GM18867 (cell line): Measurements from ENCODE around the gene ZNF462.
"Not testable (repeated sequence)": the region's sequence is repeated elsewhere in the genome, so short reads cannot be mapped to it uniquely, and the experiment has no call there.

Source experiments
- ATAC-seq: cut with Tn5 transposase; IDR thresholded peaks from one replicate; pipeline ENCODE4 v1.9.1; 2021; ENCODE audit warnings: mild to moderate bottlenecking, moderate library complexity; ENCODE audit not compliant: unreplicated experiment

Gene ZNF462

DNA sequence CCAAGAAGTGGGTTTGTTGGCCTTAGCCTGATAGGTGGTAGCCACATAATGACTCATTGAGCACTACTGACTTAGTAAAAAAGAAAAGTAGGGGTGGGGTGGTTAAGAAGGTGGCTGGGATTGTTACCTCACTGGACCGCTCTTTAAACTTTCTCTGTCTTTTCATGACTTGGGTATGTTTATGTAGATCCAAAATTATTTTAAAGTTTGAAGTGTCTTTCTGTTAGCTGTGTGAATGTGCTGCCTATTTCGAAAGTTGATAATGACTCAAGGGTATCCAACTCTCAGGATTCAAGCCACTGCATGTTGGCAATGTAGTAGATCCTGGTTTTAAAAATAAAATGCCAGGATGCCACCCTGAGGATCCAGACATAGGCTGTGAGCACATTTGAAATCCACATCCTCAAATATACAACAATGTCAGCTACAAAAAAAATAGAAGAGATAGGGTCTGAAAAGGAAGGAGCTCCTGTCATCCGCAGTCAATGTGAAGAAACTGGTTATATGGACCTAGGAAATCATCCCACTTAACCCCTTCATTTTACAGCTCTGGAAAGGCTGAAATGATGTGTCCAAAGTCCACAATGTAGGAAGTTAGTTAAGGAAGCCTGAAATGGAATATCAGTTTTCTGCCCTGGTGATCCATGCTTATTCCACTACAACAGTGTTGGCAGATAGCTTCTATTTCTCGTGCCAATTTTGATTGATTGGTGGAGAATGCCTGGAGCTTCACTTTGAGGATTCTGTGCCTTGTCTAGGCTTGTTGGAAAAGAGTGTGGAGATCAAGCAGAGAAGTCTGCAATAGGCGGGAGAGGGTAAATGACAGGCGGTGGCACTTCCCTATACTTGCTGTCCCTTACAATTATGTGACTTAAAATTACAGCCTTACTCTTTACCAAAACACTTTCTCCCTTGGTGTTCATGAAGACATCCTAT, 23.4 kb downstream of the ZNF462 start:
- no peak for ATAC-seq

DNA sequence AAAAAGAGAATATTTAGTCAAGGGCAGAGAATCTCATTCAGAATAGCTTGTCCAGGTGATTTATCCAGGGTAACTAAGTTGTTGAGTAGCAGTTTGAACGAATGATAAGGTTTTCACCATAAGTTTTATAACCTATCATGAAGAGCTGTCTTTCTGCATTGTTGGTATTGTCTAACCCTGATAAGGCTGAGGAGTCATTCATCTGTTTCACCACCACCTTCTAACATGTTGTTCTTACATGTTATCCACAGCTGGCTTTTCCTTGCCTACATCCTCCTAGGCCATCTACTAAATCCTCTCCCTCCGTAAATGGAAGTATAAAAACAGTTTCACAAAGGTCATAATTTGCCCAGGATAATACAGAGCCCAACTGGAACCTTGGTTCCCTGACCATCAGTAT, 24.1 kb downstream of the ZNF462 start:
- ATAC-seq: no peak

DNA sequence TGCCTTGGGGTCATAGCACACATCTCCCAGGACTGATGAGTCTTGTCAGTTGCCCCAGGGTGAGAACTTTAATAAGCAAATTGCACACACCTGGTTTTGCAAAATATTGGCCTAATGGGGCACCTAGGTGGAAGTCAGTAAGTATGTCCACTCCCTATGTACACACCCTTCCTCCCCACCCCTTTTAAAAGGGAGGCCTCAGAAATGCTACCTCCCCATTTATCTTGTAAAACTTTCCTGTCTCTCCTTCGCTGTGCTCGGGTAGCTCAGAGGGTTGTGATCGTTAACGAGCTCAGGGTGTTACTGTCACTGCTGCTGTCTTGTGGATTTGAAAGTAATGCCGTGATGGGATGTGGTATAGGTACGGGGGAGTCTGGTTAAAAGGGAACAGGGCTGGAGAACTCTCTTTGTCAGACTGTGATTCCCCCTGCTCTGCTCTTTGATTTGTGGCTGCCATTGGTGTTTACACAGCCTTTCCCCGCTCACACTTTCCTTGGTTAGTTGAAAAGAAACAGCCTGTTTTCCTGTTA, 26.2 kb downstream of the ZNF462 start:
- ATAC-seq: no peak

DNA sequence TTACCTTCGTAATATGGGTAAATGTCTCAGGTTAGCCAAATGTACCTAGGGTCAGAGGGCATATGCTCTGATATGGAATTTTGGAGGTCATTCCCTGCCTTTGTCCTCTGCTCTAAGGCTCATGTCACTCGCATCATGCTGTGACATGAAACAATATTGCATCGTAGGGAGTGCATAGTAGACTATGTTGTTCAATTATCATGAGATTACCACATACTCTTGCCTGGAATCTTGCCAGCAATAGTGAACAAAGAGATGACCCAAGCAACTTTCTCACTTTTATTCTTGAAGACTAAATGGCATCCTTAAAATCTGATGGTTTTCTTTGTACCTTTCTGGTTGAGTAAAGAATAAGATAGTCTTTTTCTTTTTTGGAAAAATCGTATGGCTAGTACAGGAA, 27.6 kb downstream of the ZNF462 start:
- ATAC-seq: no peak

DNA sequence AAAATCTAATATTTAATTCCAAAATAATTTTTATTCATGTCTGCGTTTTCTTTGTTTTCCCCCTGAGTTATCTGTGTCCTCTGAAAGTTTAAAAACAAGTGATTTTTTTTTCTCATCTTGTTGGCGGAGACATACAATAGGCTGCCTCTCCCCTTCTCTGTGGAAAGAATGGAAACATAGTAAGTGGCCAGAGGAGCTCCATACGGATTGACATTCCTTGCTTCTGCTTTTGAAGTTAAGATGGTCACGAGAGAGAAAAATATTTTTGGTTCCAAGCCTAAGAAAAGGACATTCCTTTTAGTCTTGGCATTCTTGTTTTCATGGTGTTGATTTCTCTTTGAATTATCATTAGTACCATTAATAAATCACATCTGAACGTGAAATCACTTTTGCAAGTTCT, 28.3 kb downstream of the ZNF462 start:
- no peak for ATAC-seq

DNA sequence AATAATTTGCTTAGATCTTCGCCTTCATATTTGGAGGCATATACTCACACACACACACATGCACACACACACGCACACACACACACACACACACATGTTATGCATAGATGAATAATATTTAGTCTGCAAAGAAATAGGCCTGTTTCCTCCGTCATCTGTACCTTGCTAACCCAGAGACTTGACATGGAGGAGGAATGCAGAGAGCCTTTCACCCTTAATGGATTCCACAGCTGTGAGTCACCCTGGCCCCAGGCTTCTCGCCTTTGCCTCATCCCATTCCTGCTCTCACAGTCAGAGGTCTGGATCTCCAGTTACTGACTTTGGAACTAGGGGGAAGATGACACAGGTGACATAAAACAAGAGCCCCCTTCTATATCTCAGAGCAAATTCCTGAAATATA, 29.7 kb downstream of the ZNF462 start:
- ATAC-seq: no peak

DNA sequence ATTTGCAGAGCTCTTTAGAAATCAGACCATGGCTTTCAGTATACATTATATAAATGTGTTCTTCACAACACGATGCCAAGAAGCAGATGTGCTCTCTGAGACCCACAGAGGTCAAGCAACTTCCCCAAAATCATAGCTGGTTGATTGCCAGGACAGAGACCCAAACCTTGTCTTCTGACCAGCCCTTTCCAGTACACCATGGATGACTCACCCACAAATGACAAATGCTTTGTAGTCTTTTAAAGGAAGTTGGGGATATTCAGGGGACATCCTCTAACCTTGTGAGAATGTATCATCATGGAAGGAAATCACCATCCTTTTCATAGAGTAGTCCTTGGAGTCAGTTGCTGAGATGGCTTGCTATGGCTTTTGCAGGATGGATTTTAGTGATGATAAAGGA, 30.1 kb downstream of the ZNF462 start:
- ATAC-seq: no peak

DNA sequence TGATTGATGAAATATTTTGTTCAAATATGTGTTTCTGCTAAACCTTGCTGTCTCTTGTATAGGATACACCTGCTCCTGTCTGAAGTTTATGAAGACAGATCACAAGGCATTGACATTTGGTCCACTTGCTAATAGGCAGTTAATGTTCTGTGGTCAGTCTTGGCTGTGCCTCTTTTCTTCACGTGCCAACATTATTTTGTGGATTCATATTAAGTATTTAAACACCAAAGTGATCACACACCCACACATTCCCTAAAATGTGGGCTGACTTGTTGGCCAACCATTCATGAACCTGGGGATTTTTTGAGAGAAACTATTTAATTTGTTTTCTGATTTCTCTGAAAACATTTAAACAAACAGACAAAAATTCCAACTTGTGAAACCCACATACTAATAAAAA, 33.7 kb downstream of the ZNF462 start:
- ATAC-seq: no peak

DNA sequence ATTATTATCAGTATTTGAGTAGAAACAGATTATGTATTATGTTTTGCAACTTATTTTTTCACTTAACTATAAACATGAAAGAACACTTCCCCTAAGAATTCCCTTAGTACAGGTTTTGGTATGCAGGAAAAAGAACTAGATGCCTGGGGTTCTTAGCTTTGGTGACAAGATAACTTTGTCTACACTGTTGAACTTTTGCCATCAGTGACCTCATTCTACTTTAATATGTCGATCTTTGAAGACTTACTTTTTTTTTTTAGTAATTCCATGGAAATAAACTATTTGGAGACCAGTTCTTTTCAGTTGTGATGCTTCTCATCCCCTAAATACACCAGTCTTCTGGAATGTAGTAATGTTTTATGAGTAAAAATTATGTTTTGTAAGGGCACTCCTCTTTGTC, 34.3 kb downstream of the ZNF462 start:
- no peak for ATAC-seq

DNA sequence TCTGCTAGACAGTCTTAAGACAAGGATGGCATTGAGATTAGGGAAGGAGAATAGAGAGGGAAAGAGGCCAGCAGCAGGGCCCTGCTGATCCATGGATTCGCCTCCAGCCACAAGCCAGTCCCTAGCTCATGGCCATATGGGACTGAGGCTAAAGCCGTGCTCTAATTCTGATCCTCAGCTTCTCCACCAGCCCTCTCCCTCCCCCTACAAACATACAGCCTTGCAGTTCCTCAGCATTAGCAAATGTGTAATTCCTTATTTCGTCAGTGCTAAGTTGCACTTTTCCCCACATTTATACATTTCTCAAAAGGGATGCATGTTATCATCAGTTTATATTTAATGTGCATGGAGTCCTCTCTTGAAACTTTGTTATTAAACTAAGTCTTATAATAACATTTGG, 34.8 kb downstream of the ZNF462 start:
- ATAC-seq: no peak

DNA sequence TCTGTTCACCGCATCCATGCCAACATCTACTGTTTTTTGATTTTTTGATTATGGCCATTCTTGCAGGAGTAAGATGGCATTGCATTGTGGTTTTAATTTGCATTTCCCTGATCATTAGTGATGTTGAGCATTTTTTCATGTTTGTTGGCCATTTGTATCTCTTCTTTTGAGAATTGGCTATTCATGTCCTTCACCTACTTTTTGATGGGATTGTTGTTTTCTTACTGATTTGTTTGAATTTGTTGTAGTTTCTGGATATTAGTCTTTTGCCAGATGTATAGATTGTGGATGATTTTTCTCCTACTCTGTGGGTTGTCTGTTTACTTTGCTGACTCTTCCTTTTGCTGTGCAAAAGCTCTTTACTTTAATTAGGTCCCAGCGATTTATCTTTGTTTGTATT, 37.6 kb downstream of the ZNF462 start:
- not testable (repeated sequence) for ATAC-seq

DNA sequence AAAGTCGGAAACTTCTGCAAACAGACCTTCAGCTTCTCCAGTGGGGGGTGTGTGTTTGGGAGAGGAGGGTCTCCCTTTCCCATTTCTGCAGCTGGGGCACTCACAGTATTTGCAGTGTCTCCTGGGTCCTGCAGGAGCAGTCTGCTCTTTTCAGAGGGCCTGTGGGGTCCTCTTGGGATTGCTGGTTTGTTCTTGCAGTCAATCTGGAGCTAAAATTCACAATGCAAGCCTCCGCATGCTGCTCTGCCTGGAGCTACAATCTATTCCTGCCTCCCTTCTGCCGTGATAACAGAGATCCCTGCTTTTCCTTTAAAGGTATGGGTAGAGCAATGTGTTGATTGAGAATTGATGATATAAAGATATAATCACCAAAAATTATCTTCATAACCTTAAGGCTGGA, 43.2 kb downstream of the ZNF462 start:
- no peak for ATAC-seq

DNA sequence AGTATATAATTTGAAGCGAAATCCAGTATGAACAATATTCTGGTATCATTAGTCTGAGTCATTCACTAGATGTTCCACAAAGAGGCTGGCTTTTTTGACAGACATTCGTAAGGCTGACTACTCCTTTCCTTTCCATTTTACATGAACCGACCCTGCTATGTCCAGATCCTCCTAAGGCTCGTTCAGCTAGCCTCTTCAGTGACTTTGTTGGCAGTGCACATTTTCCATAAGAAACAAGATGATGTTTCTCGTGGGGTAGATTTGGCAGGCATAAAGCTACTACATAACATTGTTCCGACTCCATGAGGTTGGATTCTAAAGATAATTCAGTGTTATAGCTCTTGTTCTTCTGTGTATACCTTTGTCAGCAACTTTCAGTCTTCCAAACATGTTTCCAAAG, 49.0 kb downstream of the ZNF462 start:
- no peak for ATAC-seq

DNA sequence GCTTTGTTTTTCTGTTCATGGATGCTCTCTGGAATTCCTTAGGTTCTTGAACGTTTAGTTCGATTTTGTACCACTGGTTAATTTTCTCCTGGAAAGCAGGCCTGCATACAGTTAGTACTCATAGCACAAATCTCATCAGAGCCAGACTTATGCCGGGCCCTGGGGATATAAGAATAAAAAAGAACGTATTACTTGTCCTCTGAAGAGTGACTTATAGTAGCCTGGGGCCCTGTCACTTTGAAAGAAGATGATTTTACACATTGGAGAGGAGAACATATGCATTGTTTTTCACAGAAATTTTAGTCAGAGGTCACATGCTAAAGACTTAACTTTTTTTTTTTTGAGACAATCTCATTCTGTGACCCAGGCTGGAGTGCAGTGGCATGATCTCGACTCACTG, 50.3 kb downstream of the ZNF462 start:
- no peak for ATAC-seq

DNA sequence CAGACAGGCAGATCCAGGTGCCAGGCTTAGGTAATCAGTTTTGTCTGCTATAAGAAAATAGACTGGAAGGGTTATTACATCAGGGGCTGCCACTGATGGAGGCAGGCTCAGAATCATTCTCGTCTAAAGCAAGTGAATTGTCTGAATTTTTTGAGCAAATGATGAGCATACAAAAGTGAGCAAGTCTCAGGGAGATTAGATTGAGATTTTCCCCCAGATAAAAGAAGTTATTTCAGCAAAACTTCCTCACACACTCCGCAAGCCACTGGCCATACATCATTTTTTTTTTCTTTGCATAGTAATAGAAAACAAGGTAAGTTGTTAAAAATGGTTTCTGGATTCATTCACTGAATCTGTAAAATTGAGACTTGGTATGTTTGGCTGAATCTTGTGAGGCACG, 52.9 kb downstream of the ZNF462 start:
- ATAC-seq: no peak

DNA sequence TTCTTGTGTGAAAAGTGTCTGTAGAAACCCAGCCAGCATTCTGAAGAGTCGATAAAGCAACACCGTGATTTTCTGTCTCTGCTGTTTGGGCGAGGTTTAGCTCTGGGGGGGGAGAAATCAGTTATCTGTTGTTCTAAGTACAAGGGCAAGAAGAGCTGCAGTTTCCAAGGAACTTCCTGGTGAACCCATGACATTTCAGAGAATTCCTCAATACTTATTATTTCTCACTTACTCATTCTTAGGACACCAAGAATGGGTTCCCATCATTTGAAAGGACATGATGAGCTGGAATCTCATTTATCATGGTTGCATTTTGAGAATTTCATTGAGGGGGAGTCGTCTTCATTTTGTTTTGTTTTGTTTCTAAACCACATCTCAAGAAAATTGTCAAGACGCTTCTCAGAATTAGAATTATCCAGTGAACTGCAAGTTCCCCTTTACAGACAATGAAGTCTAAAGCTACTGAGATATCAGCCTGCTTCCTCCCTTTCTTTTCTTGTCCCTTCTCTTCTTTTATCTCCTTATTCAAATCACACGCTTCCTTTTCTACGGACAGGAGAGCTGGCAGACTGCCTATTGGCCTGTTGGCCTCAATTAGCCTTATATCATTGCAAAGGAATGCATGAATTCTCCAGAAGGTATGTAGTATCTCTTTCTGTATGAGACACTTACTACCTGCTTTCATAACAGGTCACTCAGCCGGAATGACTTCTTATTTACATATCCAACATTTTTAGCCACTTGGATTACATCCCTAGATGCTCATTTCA, 53.7 kb downstream of the ZNF462 start:
- no peak for ATAC-seq

DNA sequence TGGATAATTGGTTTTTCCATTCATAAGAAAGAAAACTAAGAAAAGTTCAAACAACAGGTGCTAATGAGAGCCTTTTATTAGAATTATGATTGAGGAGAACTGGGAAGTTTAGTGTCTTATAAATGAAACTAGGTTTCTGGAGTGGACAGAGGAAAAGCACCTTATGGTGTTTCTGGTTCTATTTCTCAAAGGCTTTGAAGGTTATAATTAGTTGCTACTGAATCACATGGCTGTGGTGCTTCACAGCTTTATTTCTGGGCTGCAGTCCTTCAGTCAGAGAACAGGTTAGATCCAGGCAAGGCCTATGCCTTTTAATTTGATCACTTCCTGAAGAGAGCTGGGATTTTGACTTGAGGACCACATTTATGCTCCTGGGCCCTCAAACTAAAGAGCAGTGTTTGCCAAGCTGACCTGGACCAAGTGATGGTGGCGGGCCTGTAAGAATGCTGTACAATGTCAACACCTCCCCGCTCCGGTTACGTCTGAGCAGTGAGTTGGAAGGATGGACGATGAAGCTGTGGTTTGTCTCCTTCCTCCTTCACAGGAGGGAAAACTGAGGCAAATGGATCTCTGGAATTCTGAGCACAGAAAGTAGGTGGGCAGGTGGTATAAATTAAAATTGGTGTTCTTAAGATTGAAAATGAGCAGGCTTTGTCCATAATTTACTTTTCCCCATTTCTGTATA, 56.0 kb downstream of the ZNF462 start:
- ATAC-seq: no peak

DNA sequence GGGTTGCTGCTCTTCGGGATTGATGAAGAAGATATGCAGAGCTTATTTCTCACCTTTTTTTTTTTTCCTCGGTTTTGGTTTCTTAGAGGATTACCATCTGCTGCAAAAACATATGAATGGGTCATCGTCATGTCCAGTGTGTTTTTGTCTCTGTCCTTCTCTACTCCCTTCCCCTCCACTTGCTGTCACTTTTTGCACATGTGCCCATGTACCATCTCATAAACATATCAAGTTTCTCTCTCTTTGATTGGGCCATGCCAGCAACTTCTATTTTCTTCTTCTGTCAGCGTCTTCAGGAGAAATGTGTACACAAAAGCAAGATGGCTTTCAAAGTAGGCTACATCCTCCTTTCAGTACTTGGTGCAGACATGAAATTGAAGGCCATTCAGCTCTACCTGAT, 57.1 kb downstream of the ZNF462 start:
- ATAC-seq: no peak

DNA sequence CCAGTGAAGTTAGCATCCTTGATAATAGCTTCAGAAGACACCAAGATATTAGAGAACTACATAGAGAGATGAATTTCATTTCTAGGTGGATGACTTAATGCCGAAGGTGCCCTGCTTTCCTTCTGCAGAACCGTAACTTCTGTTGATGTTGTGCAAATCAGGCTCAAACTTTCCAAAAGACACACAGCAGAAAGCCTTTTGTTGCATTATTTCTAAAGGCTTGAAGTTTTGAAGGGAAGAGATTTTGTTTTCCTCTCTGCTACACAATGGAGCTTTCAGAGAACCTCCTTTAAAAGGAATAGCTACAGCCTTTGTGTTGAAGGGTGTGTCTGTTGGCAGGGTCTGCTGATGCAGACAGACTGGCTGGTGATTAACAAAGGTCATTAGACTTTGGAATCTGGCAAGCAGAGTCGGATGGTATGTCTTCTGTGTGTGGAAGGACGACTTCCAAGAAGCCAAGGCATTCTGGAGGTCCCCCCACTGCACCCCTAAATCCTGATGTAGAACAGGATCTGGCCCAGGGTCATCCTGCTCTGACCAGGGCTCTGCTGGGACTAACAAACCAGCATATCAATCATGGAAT, 57.8 kb downstream of the ZNF462 start:
- no peak for ATAC-seq

DNA sequence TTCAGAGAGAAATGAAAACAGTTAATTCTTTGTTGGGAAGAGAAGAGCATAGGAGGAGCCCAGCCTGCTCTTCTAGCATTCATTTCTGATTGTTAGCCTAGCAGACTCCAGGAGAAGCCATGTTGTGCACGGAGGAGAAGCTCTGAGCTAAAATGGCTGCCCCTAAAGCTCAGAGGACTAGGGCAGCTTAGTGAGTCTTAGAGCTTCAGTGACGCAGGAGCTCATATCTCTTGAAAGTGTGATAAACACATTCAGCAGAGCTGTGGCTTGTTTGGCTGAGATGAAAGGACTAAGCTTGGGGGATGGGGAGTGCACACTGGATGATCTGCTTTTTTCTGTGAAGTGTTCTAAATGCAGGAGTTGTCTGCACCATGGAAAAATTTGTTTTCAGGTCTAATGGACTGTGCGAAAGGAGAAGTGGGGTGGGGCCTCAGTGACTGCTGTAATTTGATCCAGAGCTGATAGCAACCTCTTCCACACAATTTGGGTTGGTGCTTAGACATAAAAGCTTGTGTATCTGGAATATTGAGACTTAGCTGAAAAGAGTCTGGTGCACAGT, 58.5 kb downstream of the ZNF462 start:
- ATAC-seq: peak; percentile 63

DNA sequence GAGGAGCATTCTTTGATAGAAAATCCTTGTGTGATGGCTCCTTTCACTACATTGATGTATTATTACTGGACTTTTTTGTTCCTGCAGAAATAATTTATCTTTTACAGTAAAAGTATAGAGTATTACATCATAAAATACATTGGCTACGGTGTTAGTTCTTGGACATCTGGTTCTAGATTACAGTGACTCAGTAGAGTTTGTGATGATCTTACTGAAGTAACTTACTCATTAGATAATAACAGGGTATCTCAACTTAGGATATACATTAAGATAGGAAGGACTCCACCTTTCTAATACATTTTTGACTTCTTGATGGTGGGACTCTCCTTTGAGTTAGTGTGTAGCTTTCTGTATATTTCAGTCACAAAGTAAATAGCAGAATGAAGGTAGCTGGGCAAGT, 59.1 kb downstream of the ZNF462 start:
- no peak for ATAC-seq
